ENCODE results near the gene DNASE1L1. TPM values are rescaled to one million over a fixed set of nuclear protein-coding genes. Genes with fewer than 3 reads are reported as not detected.

DNASE1L1 gene
- total and polyA plus RNA-seq, 2 donors (not counting 1 experiment from before 2014, with no cell fraction given), result 24.6 to 49.2 TPM

DNA sequence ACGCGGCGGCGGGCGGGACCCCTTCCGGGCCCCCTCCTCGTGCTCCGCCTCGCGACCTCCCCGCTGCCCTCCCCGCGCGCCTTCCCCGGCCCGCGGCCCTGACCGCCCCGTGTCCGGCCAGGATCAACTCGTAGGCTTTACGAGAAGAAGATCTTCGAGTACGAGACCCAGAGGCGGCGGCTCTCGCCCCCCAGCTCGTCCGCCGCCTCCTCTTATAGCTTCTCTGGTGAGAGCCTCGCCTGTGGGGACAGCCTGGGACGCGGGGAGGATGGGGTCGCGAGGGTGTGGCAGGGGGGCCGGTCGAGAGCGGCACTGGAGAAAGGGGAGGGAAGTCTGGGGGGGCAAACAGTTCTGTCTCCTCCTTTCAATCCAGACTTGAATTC lies 29.5 kb downstream of the DNASE1L1 start:
- H3K9me3 Mint-ChIP-seq (ENCODE audit: insufficient read depth), result no peaks in the 10 kb centered on the region
- DNase-seq (no peak), ATAC-seq (ENCODE audit: low read depth) (no peak)
- H3K4me1 ChIP-seq (ENCODE audit: control insufficient read depth in 2 of 2, insufficient read depth in 2 of 2, low read length in 2 of 2), result peaks cover 23 to 33% of the 10 kb centered on the region in 2 donors
- no peaks in the 10 kb centered on the region for H3K9me3 ChIP-seq (ENCODE audit: control extremely low read depth in 1 of 3, control insufficient read depth in 2 of 3, insufficient read depth in 1 of 3, low read length in 2 of 3)
- TF ChIP-seq, protein P1, sequence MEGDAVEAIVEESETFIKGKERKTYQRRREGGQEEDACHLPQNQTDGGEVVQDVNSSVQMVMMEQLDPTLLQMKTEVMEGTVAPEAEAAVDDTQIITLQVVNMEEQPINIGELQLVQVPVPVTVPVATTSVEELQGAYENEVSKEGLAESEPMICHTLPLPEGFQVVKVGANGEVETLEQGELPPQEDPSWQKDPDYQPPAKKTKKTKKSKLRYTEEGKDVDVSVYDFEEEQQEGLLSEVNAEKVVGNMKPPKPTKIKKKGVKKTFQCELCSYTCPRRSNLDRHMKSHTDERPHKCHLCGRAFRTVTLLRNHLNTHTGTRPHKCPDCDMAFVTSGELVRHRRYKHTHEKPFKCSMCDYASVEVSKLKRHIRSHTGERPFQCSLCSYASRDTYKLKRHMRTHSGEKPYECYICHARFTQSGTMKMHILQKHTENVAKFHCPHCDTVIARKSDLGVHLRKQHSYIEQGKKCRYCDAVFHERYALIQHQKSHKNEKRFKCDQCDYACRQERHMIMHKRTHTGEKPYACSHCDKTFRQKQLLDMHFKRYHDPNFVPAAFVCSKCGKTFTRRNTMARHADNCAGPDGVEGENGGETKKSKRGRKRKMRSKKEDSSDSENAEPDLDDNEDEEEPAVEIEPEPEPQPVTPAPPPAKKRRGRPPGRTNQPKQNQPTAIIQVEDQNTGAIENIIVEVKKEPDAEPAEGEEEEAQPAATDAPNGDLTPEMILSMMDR (IDR thresholded peaks at IDR 0.05), result no peak
- TF ChIP-seq EZH2 (IDR thresholded peaks at IDR 0.05; ENCODE audit: borderline replicate concordance, insufficient read depth, low read depth, low read length, poor library complexity, severe bottlenecking), result no peak
- H3K9ac ChIP-seq (ENCODE audit: low read length), result peak overlapping the region; percentile 95
- H3K27me3 ChIP-seq (replicated peaks in 1 of 4; ENCODE audit: control extremely low read depth in 1 of 4, control insufficient read depth in 3 of 4, insufficient read depth in 4 of 4, low read length in 3 of 4), result no peaks in the 10 kb centered on the region
- peak overlapping the region; percentile 83 for H3K4me2 ChIP-seq (replicated peaks; ENCODE audit: low read depth, low read length, poor library complexity, severe bottlenecking)
- H3K79me2 ChIP-seq (ENCODE audit: control insufficient read depth, insufficient read depth, low read length), result peaks cover 10% of the 10 kb centered on the region
- H3K4me1 Mint-ChIP-seq, result peaks cover 26% of the 10 kb centered on the region
- H3K4me3 ChIP-seq (ENCODE audit: control extremely low read depth in 1 of 5, extremely low read depth in 1 of 5, insufficient read depth in 1 of 5, low read depth in 2 of 5, low read length in 4 of 5), result peak overlapping the region in 4 of 5 experiments; percentile 67 to 83 (median 72)
- POLR2A ChIA-PET, result interaction anchor here (0.7 to 1.8 kb wide), 5 partner anchors 8 to 32 kb away, joined by 3 to 8 read pairs (median 5); partner anchors contain the start of gene RPL10
- whole genome bisulfite sequencing (ENCODE audit: insufficient coverage), result 0% methylated on average over 30 of the region's 38 CpGs
- H3K27me3 Mint-ChIP-seq, result no peaks in the 10 kb centered on the region
- intact Hi-C loops (cut with micrococcal nuclease), result loop anchor here (1.0 to 10.0 kb wide), 3 partner anchors 8 to 407 kb away; partner anchors contain the start of genes HCFC1, MECP2 and TMEM187
- CTCF ChIA-PET, result no interaction called here
- peak overlapping the region; percentile 90 to 99 for H3K27ac ChIP-seq (ENCODE audit: low read length in 2 of 2)
- H4K20me1 ChIP-seq (ENCODE audit: control insufficient read depth, insufficient read depth, low read length, poor library complexity, severe bottlenecking), result no peaks in the 10 kb centered on the region
- H3K4me3 Mint-ChIP-seq, result peak overlapping the region; percentile 86
- peak overlapping the region; percentile 91 for H3K27ac Mint-ChIP-seq
- peaks cover 0 to 7% of the 10 kb centered on the region in 2 experiments for H3K36me3 ChIP-seq (replicated peaks in 1 of 2; ENCODE audit: control extremely low read depth in 1 of 2, control insufficient read depth in 1 of 2, extremely low read depth in 1 of 2, insufficient read depth in 2 of 2, low read length in 1 of 2)
- H2AFZ ChIP-seq (ENCODE audit: insufficient read depth, low read depth, low read length, poor library complexity, severe bottlenecking), result peak overlapping the region; percentile 33

DNA sequence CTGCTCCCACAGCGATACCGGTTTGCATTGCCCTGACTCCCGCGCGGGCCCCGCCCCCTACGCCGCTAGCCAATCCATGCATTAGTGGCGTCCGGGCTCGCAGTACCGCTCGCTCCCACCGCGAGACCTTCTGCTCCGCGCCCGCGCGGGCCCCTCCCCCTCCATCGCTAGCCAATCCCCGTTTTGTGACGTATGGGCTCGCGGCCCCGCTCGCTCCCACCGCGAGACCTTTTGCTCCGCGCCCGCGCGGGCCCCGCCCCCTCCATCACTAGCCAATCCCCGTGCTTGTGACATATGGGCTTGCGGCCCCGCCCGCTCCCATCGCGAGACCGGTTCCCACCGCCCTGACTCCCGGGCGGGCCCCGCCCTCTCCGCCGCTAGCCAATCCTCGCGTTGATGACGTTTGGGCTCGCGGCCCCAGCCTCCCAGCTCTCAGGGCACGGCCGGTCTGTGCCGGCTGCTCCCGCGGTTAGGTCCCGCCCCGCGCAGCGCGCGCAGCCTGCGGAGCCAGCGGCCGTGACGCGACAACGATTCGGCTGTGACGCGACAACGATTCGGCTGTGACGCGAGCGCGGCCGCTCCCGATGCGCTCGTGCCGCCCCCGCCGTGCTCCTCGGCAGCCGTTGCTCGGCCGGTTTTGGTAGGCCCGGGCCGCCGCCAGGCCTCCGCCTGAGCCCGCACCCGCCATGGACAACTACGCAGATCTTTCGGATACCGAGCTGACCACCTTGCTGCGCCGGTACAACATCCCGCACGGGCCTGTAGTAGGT lies 30.1 kb downstream of the DNASE1L1 start, which contains the start of gene EMD:
Gene EMD (plus strand): TSS at position 497 of the 770 bp plus-strand sequence. CDS start 190 bp downstream, at position 687.
- H3K27me3 Mint-ChIP-seq, result no peaks in the 10 kb centered on the region
- H3K79me2 ChIP-seq (ENCODE audit: control insufficient read depth, insufficient read depth, low read length), result peaks cover 10% of the 10 kb centered on the region
- peaks cover 0 to 7% of the 10 kb centered on the region in 2 experiments for H3K36me3 ChIP-seq (replicated peaks in 1 of 2; ENCODE audit: control extremely low read depth in 1 of 2, control insufficient read depth in 1 of 2, extremely low read depth in 1 of 2, insufficient read depth in 2 of 2, low read length in 1 of 2)
- H3K4me3 ChIP-seq (ENCODE audit: control extremely low read depth in 1 of 5, extremely low read depth in 1 of 5, insufficient read depth in 1 of 5, low read depth in 2 of 5, low read length in 4 of 5), result peak within 1 kb of the TSS in 4 of 5 experiments; percentile 67 to 83 (median 72)
- peak within 1 kb of the TSS; percentile 83 for H3K4me2 ChIP-seq (replicated peaks; ENCODE audit: low read depth, low read length, poor library complexity, severe bottlenecking)
- peak within 1 kb of the TSS; percentile 92 for H3K27ac Mint-ChIP-seq
- no peaks in the 10 kb centered on the region for H3K9me3 ChIP-seq (ENCODE audit: control extremely low read depth in 1 of 3, control insufficient read depth in 2 of 3, insufficient read depth in 1 of 3, low read length in 2 of 3)
- CTCF ChIA-PET, result no interaction called here
- peaks cover 24% of the 10 kb centered on the region for H3K4me1 Mint-ChIP-seq
- POLR2A ChIA-PET, result interaction anchor here (0.6 to 1.8 kb wide), 7 partner anchors 8 to 33 kb away, joined by 3 to 8 read pairs (median 4); partner anchors contain the start of genes RPL10 and TAFAZZIN
- ATAC-seq (ENCODE audit: low read depth) (peak; percentile 79), DNase-seq (peak; percentile 98)
- TF ChIP-seq EZH2 (IDR thresholded peaks at IDR 0.05; ENCODE audit: borderline replicate concordance, insufficient read depth, low read depth, low read length, poor library complexity, severe bottlenecking), result no peak
- TF ChIP-seq, protein P1 (IDR thresholded peaks at IDR 0.05), result no peak
- H3K4me3 Mint-ChIP-seq, result peak within 1 kb of the TSS; percentile 86
- H3K27me3 ChIP-seq (replicated peaks in 1 of 4; ENCODE audit: control extremely low read depth in 1 of 4, control insufficient read depth in 3 of 4, insufficient read depth in 4 of 4, low read length in 3 of 4), result no peaks in the 10 kb centered on the region
- H3K4me1 ChIP-seq (ENCODE audit: control insufficient read depth in 2 of 2, insufficient read depth in 2 of 2, low read length in 2 of 2), result peaks cover 21 to 33% of the 10 kb centered on the region in 2 donors
- peak within 1 kb of the TSS; percentile 90 to 99 for H3K27ac ChIP-seq (ENCODE audit: low read length in 2 of 2)
- H3K9ac ChIP-seq (ENCODE audit: low read length), result peak within 1 kb of the TSS; percentile 95
- peak within 1 kb of the TSS; percentile 42 for H2AFZ ChIP-seq (ENCODE audit: insufficient read depth, low read depth, low read length, poor library complexity, severe bottlenecking)
- no peaks in the 10 kb centered on the region for H4K20me1 ChIP-seq (ENCODE audit: control insufficient read depth, insufficient read depth, low read length, poor library complexity, severe bottlenecking)
- WGBS (ENCODE audit: insufficient coverage), result under 1% methylated on average over 68 of the region's 103 CpGs
- no peaks in the 10 kb centered on the region for H3K9me3 Mint-ChIP-seq (ENCODE audit: insufficient read depth)
- intact Hi-C loops (cut with micrococcal nuclease), result loop anchor here (1.0 to 10.0 kb wide), 3 partner anchors 8 to 407 kb away; partner anchors contain the start of genes HCFC1, MECP2 and TMEM187

Data from B cell (primary cell).